ENCODE results near the gene OR6C70. TPM values are rescaled to one million over a fixed set of nuclear protein-coding genes. Genes with fewer than 3 reads are reported as not detected.
"Not testable (repeated sequence)": the region's sequence is repeated elsewhere in the genome, so short reads cannot be mapped to it uniquely, and the experiment has no call there.

OR6C70 gene
- total RNA-seq, 1 experiment from 2014 or later, result not detected

- Histone ChIP-seq H3K27ac (no peak overlapping the region), H3K36me3 (no peaks in the 10 kb centered on the region), H3K4me3 (no peak overlapping the region), H3K27me3 (replicated peaks) (0 out of 2 replicates have a peak, but pooled peaks cover 3% of the 10 kb centered on the region), H3K4me1 (replicated peaks) (no peaks in the 10 kb centered on the region), H3K9me3 (replicated peaks) (no peaks in the 10 kb centered on the region)
- no peak for DNase-seq (ENCODE audit: low read depth in 1 of 2, low spot score in 2 of 2)
These were observed 21.1 kb downstream of the OR6C70 start for GRCh38 chr12:55448825-55449224.

GRCh38 chr12:55446326-55446725 lies 23.6 kb downstream of the OR6C70 start:
- no peaks in the 10 kb centered on the region for H3K4me1 ChIP-seq (replicated peaks)
- H3K4me3 ChIP-seq, result no peak overlapping the region
- H3K27me3 ChIP-seq (replicated peaks), result 0 out of 2 replicates have a peak, but pooled peaks cover 3% of the 10 kb centered on the region
- DNase-seq (ENCODE audit: low read depth in 1 of 2, low spot score in 2 of 2), result no peak
- H3K36me3 ChIP-seq, result no peaks in the 10 kb centered on the region
- no peak overlapping the region for H3K27ac ChIP-seq
- H3K9me3 ChIP-seq (replicated peaks), result no peaks in the 10 kb centered on the region

- Histone ChIP-seq H3K9me3 (replicated peaks) (no peaks in the 10 kb centered on the region), H3K4me1 (replicated peaks) (no peaks in the 10 kb centered on the region), H3K36me3 (no peaks in the 10 kb centered on the region), H3K27me3 (replicated peaks) (no peaks in the 10 kb centered on the region), H3K27ac (no peak overlapping the region), H3K4me3 (no peak overlapping the region)
- DNase-seq (ENCODE audit: low read depth in 1 of 2, low spot score in 2 of 2), result no peak
These were observed 24.6 kb downstream of the OR6C70 start for GRCh38 chr12:55445357-55445756.

- no peak for DNase-seq (ENCODE audit: low read depth in 1 of 2, low spot score in 2 of 2)
- Histone ChIP-seq H3K4me3 (no peak within 1 kb of the TSS), H3K27me3 (replicated peaks) (no peaks in the 10 kb centered on the region), H3K36me3 (no peaks in the 10 kb centered on the region), H3K27ac (no peak within 1 kb of the TSS), H3K4me1 (replicated peaks) (no peaks in the 10 kb centered on the region), H3K9me3 (replicated peaks) (no peaks in the 10 kb centered on the region)
These were observed 26.2 kb downstream of the OR6C70 start, which contains the start of gene OR6C2 for GRCh38 chr12:55443776-55444175. TSS of gene OR6C2 (plus strand) at chr12:55444076. CDS start at chr12:55452214, 8,138 bp downstream.

GRCh38 chr12:55441233-55441632 lies 28.7 kb downstream of the OR6C70 start:
- not testable (repeated sequence) for H3K4me3 ChIP-seq; DNase-seq (ENCODE audit: low read depth in 1 of 2, low spot score in 2 of 2); H3K9me3 ChIP-seq (replicated peaks); H3K4me1 ChIP-seq (replicated peaks); H3K36me3 ChIP-seq; H3K27ac ChIP-seq; H3K27me3 ChIP-seq (replicated peaks)

GRCh38 chr12:55428331-55429243 lies 41.4 kb downstream of the OR6C70 start:
- H3K4me3 ChIP-seq, result no peak overlapping the region
- no peaks in the 10 kb centered on the region for H3K36me3 ChIP-seq
- no peaks in the 10 kb centered on the region for H3K4me1 ChIP-seq (replicated peaks)
- H3K9me3 ChIP-seq (replicated peaks), result no peaks in the 10 kb centered on the region
- no peak overlapping the region for H3K27ac ChIP-seq
- DNase-seq (ENCODE audit: low read depth in 1 of 2, low spot score in 2 of 2), result no peak
- no peaks in the 10 kb centered on the region; the same call in 1 of the 2 replicates for H3K27me3 ChIP-seq (replicated peaks)

GRCh38 chr12:55425954-55426353 lies 44.0 kb downstream of the OR6C70 start, which contains the start of gene OR6C76:
TSS of gene OR6C76 (plus strand) at chr12:55426254. CDS start at chr12:55426254, 0 bp downstream.
- no peaks in the 10 kb centered on the region for H3K4me1 ChIP-seq (replicated peaks)
- no peaks in the 10 kb centered on the region for H3K27me3 ChIP-seq (replicated peaks)
- H3K36me3 ChIP-seq, result no peaks in the 10 kb centered on the region
- no peak within 1 kb of the TSS for H3K4me3 ChIP-seq
- H3K9me3 ChIP-seq (replicated peaks), result no peaks in the 10 kb centered on the region
- no peak for DNase-seq (ENCODE audit: low read depth in 1 of 2, low spot score in 2 of 2)
- no peak within 1 kb of the TSS for H3K27ac ChIP-seq

GRCh38 chr12:55420307-55420962 lies 49.5 kb downstream of the OR6C70 start:
- peaks cover 6% of the 10 kb centered on the region for H3K27me3 ChIP-seq (replicated peaks)
- no peaks in the 10 kb centered on the region for H3K9me3 ChIP-seq (replicated peaks)
- H3K36me3 ChIP-seq, result no peaks in the 10 kb centered on the region

More at GRCh38 chr12:55420307-55420962, 49.5 kb downstream of the OR6C70 start:
- no peak overlapping the region for H3K27ac ChIP-seq
- no peaks in the 10 kb centered on the region for H3K4me1 ChIP-seq (replicated peaks)
- DNase-seq (ENCODE audit: low read depth in 1 of 2, low spot score in 2 of 2), result no peak
- H3K4me3 ChIP-seq, result no peak overlapping the region

Other genes with a start within 250 kb of the OR6C70 start
- not detected in 2 replicates for gene OR10A7, start 249.1 kb downstream of the OR6C70 start, total RNA-seq (2014; rRNA removed; shearing (Covaris generic))
- not detected in 2 replicates for gene OR6C74, start 225.5 kb downstream of the OR6C70 start, total RNA-seq (2014; rRNA removed; shearing (Covaris generic))
- gene OR6C6, start 173.6 kb downstream of the OR6C70 start, total RNA-seq (2014; rRNA removed; shearing (Covaris generic)), result not detected in 2 replicates
- gene OR6C1, start 155.8 kb downstream of the OR6C70 start, total RNA-seq (2014; rRNA removed; shearing (Covaris generic)), result not detected in 2 replicates
- gene OR6C3, start 139.4 kb downstream of the OR6C70 start, total RNA-seq (2014; rRNA removed; shearing (Covaris generic)), result not detected in 2 replicates
- gene OR6C75, start 107.2 kb downstream of the OR6C70 start, total RNA-seq (2014; rRNA removed; shearing (Covaris generic)), result not detected in 2 replicates
- not detected in 2 replicates for gene OR6C65, start 69.6 kb downstream of the OR6C70 start, total RNA-seq (2014; rRNA removed; shearing (Covaris generic))
- not detected in 2 replicates for gene OR6C76, start 43.9 kb downstream of the OR6C70 start, total RNA-seq (2014; rRNA removed; shearing (Covaris generic))
- gene OR6C2, start 26.1 kb downstream of the OR6C70 start, total RNA-seq (2014; rRNA removed; shearing (Covaris generic)), result not detected in 2 replicates
- not detected in 2 replicates for gene OR6C68, start 22.2 kb upstream of the OR6C70 start, total RNA-seq (2014; rRNA removed; shearing (Covaris generic))
- not detected in 2 replicates for gene OR6C4, start 79.5 kb upstream of the OR6C70 start, total RNA-seq (2014; rRNA removed; shearing (Covaris generic))
- not detected in 2 replicates for gene OR2AP1, start 102.3 kb upstream of the OR6C70 start, total RNA-seq (2014; rRNA removed; shearing (Covaris generic))
- gene OR10P1, start 166.8 kb upstream of the OR6C70 start, total RNA-seq (2014; rRNA removed; shearing (Covaris generic)), result not detected in 2 replicates
- gene ITGA7, start 237.8 kb upstream of the OR6C70 start, total RNA-seq (2014; rRNA removed; shearing (Covaris generic)), result 0.24 TPM in 1 of 2 replicates, not detected in the other
- 82.0 and 91.9 TPM in 2 replicates for gene BLOC1S1, start 245.9 kb upstream of the OR6C70 start, total RNA-seq (2014; rRNA removed; shearing (Covaris generic))

Measured in SJSA1 (cell line).